Stimulated activated CD4-positive, alpha-beta T cell treated with anti-CD3 and anti-CD28 coated beads, Interleukin-12 subunit alpha, Interleukin-12 subunit beta, amount 100 ng/mL, for 48 hours (primary cell): Measurements from ENCODE around the gene AIF1.

Experiments
- DNase-seq, 3 donors: peaks; one replicate each; pipeline ENCODE4 v3.0.0-alpha.2; 2020; ENCODE audit warnings: low read depth in 2 of 3, low spot score in 1 of 3

Gene AIF1

DNA sequence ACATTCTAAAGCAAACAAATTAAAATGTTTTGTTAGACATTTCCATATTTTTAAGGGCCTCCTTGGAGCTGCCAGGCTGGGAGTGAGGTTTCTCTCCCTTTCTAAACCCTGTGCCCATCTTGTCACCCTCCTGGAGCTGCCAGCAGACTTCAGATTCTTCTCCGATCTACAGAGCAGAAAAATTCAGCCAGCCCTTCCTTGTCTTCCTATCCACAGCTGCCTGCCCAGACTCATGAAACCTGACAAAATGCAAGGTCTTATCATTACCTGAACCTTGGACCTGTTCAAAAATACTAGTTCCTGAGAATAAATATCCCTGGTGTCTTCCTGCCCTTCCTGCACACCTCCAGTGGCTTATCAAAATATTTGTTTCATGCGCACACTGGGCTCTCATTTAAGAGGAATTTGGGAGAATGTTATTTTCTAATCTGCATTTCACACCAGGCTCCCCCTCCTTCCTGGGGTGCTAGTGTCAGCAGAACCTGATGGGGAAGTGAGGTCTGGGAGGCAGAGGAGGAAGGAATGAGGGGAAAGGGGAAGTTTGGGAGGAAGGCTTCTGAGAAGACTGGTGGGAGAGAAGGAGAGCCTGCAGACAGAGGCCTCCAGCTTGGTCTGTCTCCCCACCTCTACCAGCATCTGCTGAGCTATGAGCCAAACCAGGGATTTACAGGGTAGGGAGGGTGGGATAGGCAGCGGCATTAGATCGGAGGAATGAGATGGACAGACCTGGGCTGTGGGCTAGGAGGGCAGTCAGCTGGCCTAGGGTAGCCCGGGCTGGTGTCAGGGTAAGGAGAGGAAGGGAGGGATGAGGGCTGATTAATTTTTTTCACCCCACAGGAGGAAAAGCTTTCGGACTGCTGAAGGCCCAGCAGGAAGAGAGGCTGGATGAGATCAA, at the start of gene AIF1:
Gene AIF1, plus strand, starts transcription at position 551 of the 895 bp plus-strand sequence. Its CDS starts 96 bp downstream, at position 647.
- DNase-seq: no peak

GRCh38 chr6:31567531-31568370, 47.3 kb upstream of the AIF1 start:
- DNase-seq: no peak

GRCh38 chr6:31568537-31568961, 46.5 kb upstream of the AIF1 start:
- DNase-seq: peak in 2 of 3 donors; percentile 65 to 76

DNA sequence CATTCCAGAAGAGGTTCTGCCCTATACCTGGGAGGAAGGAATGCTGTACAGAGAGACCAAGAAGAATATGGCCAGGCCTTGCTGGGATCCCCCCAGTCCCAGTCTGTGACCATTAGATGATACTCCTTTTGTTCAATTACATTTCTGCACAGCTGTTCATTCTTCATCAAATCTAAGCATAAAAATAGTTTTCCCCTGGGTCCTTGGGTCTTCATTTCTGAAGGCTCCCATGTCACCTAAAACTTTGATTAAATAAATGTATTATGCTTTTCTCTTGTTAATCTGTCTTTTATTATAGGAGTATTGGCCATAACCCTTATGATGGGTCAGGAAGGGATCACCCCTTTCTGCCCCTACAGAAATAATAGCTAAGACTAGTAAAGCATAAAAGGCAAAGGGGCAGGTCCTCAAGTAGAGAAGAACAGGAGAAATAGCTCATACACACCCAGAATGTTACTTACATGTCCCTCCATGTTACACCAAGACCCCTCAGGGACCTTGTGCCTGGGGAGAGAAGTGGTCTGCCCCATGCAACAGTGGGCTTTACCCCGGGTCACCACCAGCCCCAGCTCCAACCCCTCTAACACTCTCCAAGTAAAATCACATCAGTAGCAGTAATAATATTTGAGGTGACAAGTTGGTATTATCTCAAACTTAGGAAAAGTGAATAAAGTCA, 45.0 kb upstream of the AIF1 start:
- DNase-seq: no peak

GRCh38 chr6:31572041-31572911, 42.8 kb upstream of the AIF1 start, which contains the start of gene LTA:
Gene LTA, plus strand, starts transcription at chr6:31572289. Its CDS starts 454 bp downstream, at chr6:31572743.
- peak; percentile 77 to 80 (median 80) for DNase-seq

DNA sequence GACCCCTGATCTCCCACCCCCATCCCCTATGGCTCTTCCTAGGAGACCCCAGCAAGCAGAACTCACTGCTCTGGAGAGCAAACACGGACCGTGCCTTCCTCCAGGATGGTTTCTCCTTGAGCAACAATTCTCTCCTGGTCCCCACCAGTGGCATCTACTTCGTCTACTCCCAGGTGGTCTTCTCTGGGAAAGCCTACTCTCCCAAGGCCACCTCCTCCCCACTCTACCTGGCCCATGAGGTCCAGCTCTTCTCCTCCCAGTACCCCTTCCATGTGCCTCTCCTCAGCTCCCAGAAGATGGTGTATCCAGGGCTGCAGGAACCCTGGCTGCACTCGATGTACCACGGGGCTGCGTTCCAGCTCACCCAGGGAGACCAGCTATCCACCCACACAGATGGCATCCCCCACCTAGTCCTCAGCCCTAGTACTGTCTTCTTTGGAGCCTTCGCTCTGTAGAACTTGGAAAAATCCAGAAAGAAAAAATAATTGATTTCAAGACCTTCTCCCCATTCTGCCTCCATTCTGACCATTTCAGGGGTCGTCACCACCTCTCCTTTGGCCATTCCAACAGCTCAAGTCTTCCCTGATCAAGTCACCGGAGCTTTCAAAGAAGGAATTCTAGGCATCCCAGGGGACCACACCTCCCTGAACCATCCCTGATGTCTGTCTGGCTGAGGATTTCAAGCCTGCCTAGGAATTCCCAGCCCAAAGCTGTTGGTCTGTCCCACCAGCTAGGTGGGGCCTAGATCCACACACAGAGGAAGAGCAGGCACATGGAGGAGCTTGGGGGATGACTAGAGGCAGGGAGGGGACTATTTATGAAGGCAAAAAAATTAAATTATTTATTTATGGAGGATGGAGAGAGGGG, 41.6 kb upstream of the AIF1 start:
- DNase-seq: no peak

- DNase-seq: peak in 1 of 3 donors; percentile 61
Observed at GRCh38 chr6:31574106-31575061, 40.6 kb upstream of the AIF1 start.

DNA sequence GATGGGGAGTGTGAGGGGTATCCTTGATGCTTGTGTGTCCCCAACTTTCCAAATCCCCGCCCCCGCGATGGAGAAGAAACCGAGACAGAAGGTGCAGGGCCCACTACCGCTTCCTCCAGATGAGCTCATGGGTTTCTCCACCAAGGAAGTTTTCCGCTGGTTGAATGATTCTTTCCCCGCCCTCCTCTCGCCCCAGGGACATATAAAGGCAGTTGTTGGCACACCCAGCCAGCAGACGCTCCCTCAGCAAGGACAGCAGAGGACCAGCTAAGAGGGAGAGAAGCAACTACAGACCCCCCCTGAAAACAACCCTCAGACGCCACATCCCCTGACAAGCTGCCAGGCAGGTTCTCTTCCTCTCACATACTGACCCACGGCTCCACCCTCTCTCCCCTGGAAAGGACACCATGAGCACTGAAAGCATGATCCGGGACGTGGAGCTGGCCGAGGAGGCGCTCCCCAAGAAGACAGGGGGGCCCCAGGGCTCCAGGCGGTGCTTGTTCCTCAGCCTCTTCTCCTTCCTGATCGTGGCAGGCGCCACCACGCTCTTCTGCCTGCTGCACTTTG, 39.6 kb upstream of the AIF1 start, which contains the start of gene TNF:
Gene TNF, plus strand, starts transcription at position 231 of the 567 bp plus-strand sequence. Its CDS starts 177 bp downstream, at position 408.
- DNase-seq: peak; percentile 84 to 93 (median 89)

DNA sequence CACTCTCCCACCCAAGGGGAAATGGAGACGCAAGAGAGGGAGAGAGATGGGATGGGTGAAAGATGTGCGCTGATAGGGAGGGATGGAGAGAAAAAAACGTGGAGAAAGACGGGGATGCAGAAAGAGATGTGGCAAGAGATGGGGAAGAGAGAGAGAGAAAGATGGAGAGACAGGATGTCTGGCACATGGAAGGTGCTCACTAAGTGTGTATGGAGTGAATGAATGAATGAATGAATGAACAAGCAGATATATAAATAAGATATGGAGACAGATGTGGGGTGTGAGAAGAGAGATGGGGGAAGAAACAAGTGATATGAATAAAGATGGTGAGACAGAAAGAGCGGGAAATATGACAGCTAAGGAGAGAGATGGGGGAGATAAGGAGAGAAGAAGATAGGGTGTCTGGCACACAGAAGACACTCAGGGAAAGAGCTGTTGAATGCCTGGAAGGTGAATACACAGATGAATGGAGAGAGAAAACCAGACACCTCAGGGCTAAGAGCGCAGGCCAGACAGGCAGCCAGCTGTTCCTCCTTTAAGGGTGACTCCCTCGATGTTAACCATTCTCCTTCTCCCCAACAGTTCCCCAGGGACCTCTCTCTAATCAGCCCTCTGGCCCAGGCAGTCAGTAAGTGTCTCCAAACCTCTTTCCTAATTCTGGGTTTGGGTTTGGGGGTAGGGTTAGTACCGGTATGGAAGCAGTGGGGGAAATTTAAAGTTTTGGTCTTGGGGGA, 38.9 kb upstream of the AIF1 start:
- DNase-seq: no peak

- no peak for DNase-seq
Observed at GRCh38 chr6:31576897-31577578, 38.0 kb upstream of the AIF1 start.

DNA sequence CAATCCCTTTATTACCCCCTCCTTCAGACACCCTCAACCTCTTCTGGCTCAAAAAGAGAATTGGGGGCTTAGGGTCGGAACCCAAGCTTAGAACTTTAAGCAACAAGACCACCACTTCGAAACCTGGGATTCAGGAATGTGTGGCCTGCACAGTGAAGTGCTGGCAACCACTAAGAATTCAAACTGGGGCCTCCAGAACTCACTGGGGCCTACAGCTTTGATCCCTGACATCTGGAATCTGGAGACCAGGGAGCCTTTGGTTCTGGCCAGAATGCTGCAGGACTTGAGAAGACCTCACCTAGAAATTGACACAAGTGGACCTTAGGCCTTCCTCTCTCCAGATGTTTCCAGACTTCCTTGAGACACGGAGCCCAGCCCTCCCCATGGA, 37.5 kb upstream of the AIF1 start:
- no peak for DNase-seq

- no peak for DNase-seq
Observed at GRCh38 chr6:31578184-31579118, 36.6 kb upstream of the AIF1 start.

DNA sequence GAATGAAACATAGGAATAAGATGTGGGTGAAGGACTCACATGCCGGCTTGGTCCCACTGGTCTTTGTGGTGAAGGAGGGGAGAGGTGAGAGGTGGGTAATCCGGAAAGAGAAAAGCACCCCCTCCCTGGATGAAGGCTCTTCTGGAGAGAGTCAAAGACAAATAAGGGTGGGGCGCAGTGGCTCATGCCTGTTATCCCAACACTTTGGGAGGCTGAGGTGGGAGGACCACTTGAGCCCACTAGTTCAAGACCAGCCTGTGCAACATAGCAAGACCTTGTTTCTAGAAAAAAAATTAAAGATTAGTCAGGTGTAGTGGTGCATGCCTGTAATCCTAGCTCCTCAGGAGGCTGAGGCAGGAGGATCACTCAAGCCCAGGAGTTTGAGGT, 35.9 kb upstream of the AIF1 start:
- no peak for DNase-seq

DNA sequence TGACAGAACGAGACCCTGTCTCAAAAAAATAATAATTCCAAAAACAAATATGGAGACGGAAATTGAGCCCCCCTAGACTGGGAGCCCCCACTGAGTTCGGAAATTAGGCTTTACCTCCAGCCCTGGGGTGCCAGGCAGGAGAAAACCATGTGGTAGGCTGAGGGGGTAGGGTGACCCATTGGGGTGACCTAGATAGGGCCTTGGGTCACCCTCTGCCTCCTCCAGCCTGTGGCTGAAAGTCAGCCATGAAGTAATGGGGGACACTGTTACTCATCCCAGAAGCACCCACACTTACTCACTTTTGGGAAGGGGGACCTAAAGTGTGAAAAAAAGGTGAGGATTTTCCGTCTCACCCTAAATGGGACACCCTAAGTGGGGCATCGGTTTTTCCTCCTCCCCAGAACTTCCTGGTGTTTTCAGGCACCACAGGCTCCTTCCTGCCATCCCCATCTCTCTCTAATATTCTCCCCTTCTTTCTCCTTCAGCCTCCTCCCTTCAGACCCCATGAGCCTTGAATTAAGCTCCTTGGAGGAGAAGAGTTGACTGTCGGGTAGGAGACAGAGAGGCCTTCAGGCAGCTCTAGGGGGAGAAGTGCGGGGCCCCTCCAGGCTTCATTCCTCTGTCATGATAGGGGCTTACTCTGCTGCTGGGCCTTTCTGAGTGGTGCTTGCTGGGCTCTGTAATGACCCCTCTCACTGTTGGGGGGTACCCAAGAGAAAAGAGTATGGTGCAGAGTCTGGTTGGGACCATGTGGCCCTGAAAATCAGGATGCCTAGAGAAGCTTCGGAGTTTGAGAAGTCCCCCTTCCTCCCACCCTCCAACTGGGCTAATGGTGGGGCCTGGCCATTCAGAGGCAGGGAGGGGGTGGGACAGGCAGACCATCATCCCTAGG, 35.2 kb upstream of the AIF1 start:
- no peak for DNase-seq

DNA sequence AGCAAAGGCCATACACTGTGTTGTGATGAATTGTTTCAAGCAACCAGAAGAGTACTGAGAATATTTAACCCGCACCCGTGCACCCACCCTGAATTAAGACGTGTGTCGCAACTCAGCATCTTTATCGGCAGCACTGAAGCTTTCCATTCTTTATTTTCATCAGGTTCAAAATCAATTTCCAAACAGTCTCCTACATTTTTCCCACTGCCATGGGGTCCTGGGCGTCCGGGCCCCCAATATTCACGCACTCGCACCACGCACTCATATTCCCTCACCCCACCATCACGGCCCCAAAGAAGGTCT, 34.6 kb upstream of the AIF1 start:
- no peak for DNase-seq
